ENCODE measurements around the gene HAUS6.
"Not testable (repeated sequence)": the region's sequence is repeated elsewhere in the genome, so short reads cannot be mapped to it uniquely, and the experiment has no call there.

Gene HAUS6, protein sequence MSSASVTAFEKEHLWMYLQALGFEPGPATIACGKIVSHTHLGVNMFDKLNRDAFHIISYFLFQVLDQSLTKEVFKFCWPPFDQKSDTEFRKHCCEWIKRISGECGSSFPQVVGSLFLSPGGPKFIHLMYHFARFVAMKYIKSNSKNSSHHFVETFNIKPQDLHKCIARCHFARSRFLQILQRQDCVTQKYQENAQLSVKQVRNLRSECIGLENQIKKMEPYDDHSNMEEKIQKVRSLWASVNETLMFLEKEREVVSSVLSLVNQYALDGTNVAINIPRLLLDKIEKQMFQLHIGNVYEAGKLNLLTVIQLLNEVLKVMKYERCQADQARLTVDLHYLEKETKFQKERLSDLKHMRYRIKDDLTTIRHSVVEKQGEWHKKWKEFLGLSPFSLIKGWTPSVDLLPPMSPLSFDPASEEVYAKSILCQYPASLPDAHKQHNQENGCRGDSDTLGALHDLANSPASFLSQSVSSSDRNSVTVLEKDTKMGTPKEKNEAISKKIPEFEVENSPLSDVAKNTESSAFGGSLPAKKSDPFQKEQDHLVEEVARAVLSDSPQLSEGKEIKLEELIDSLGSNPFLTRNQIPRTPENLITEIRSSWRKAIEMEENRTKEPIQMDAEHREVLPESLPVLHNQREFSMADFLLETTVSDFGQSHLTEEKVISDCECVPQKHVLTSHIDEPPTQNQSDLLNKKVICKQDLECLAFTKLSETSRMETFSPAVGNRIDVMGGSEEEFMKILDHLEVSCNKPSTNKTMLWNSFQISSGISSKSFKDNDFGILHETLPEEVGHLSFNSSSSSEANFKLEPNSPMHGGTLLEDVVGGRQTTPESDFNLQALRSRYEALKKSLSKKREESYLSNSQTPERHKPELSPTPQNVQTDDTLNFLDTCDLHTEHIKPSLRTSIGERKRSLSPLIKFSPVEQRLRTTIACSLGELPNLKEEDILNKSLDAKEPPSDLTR

GRCh38 chr9:19102631-19103345 lies at the start of gene HAUS6:
TSS of gene HAUS6 (minus strand) at chr9:19102904. CDS start at chr9:19102651, 253 bp downstream.
- peak within 1 kb of the TSS; percentile 78 for H3K27ac ChIP-seq
- TF ChIP-seq CTCF (conservative IDR thresholded peaks at IDR 0.05) (no peak; the same call in 1 of the 2 replicates), ZFX (IDR thresholded peaks at IDR 0.05) (peak; percentile 52; the same call in 1 of the 2 replicates)

GRCh38 chr9:19152160-19152498 lies 49.4 kb upstream of the HAUS6 start:
- H3K27ac ChIP-seq = not testable (repeated sequence)

GRCh38 chr9:19151425-19152159 lies 48.9 kb upstream of the HAUS6 start:
- H3K27ac ChIP-seq = no peak overlapping the region
- TF ChIP-seq ZFX (IDR thresholded peaks at IDR 0.05) = no peak
- no peak for TF ChIP-seq CTCF (conservative IDR thresholded peaks at IDR 0.05)

GRCh38 chr9:19149230-19149629 lies 46.5 kb upstream of the HAUS6 start:
- no peak overlapping the region for H3K27ac ChIP-seq
- no peak for TF ChIP-seq CTCF (conservative IDR thresholded peaks at IDR 0.05)
- TF ChIP-seq ZFX (IDR thresholded peaks at IDR 0.05) = no peak

DNA sequence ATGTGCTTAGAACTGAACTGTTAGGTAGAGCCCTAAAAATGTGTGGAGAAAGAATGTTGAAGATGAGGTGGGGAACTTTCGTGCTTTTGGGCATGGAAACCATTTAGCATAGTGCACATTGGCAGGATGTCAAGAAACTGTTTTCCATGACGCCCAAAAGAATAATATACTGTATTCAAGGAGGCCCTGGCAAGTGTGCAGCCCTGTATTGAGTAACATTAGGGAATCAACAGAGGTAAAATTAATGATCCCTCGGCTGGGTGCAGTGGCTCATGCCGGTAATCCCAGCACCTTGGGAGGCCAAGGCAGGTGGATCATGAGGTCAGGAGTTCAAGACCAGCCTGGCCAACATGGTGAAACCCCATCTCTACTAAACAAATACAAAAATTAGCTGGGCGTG lies 45.5 kb upstream of the HAUS6 start:
- no peak overlapping the region for H3K27ac ChIP-seq
- no peak for TF ChIP-seq ZFX (IDR thresholded peaks at IDR 0.05)
- TF ChIP-seq CTCF (conservative IDR thresholded peaks at IDR 0.05) = no peak

- no peak for TF ChIP-seq ZFX (IDR thresholded peaks at IDR 0.05)
- TF ChIP-seq CTCF (conservative IDR thresholded peaks at IDR 0.05) = no peak
- no peak overlapping the region for H3K27ac ChIP-seq
Observed at GRCh38 chr9:19146441-19147024, 43.8 kb upstream of the HAUS6 start.

DNA sequence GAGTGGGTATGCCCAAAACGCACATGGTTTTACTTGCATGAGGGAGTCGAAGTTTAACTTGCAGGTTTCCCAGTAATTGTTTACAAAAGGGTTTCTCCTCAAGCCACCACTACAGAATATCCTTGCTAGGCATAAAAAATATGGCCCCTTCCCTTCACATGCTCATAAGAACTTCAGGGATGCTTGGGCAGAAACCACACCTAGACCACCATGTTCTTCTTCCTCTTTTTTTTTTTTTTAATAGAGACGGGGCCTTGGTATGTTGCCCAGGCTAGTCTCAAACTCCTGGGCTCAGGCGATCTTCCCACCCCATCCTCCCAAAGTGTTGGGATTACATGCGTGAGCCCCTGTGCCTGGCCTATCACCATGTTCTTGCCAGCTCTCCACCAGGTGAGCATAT lies 43.2 kb upstream of the HAUS6 start:
- TF ChIP-seq ZFX (IDR thresholded peaks at IDR 0.05) = no peak
- no peak for TF ChIP-seq CTCF (conservative IDR thresholded peaks at IDR 0.05)
- no peak overlapping the region for H3K27ac ChIP-seq
